SH-SY5Y (cell line): ENCODE measurements around the gene PSD4.

Source experiments
- GATA2 ChIP-seq: IDR thresholded peaks from 2 replicates; pipeline ENCODE4 v1.6.1; 2011; ENCODE audit warnings: mild to moderate bottlenecking, low read depth, low read length
- GATA3 ChIP-seq: IDR thresholded peaks from 2 replicates; pipeline ENCODE4 v1.6.1; 2011; ENCODE audit warnings: low read depth, mild to moderate bottlenecking, low read length, moderate library complexity

PSD4 gene

DNA sequence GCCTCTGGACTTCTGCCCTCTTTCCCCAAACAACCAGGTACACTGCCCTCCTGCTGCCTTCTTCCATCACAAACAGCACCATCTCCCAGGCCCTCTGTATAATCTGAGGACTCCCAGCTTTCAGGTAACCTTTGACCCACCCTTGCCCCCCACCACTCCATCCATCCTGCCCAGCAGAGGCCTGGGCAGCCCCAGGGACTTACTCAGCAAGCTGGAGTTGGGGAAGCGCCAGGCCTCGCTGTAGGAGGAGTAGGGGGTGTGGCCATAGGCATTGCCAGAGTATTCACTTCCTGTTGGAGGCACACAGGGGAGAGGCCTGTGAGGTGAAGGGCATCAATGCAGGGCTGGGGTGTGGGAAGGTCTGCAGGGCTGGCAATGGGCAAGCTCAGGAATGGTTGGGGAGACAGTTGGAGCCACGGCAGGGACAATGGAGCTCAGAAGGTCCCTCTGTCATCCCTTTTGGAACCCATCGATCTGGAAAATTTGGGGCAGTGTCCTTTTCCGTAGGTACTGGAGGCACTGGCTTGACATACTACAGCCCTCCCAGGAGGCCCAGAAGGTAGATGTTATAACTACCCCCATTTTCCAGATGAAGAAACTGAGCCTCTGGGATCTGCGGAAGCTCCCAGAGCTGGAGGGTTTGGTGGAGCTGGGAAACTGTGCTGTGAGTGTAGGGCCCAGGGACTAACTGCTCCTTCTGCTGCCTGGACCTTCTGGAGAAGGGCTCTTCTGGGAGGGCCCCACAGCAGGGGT, 46.3 kb downstream of the PSD4 start:
- TF ChIP-seq GATA3 (no peak), GATA2 (no peak)

DNA sequence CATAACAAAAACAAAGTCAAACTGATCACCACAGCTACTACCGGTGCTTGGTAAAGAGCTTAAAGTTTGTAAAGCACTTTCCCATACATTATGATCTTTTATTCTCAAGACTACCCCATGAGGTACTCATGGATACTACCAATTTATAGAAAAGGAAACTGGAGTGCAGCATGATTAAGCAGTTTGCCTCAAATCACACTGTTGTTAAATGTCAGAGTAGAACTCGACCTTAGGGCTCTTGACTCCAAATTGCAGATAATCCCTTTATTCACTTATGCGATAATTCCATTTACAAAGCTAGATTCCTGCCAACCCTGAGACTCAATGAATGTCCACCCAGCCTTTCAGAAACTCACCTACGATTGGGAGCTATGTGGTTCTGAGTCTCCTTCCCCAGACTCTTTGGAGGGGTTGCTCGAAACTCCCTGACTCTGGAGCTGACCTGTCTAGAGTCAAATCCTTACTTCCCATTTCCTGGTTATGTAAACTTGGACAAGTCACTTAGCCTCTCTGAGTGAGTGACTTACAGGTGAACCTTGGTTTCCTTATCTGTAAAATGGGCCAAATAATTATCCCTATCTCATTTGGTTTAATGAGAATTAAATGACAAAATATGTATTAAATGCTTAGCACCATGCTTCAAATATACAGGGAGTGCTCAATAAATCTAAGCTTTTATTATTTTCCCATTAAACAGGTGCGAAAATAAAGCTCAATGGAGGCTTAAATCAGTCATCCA, 47.4 kb downstream of the PSD4 start:
- TF ChIP-seq GATA3 (no peak), GATA2 (no peak)

DNA sequence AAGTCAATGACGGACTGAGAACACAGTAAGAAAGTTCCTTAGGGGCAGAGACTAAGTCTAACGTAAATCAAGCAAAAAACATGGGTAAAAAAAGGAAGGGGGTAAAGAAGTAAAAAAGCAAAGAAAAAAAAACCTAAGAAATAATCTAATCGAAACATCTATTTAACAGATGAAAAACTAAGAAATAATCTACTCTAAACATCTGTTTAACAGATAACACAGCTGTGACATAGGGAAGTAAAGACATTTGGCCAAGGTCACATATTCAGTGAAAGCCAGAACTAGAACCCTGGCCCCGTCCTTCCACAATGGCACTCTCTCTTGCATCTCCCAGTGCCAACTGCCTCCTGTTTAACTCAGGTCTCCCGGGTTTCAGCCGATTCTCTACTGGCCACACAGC, 48.1 kb downstream of the PSD4 start:
- TF ChIP-seq GATA3: no peak
- TF ChIP-seq GATA2: no peak

DNA sequence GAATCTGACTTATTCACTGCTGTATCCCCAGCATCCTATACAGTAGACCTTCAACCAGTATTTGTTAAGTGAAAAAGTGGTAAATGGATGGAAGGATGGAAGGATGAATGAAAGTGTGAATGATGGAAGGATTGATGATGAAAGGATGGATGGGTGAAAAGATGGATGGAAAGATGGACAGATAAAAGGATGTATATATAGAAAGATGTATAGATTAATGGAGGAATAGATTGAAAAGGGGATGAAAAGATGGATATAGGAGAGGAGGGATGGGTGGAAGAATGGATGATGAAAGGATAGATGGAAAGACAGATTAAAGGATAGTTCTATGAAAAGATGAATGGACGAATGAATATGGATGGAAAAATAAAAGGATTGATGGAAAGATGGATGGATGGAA, 50.0 kb downstream of the PSD4 start:
- TF ChIP-seq GATA2 (no peak), GATA3 (no peak)

DNA sequence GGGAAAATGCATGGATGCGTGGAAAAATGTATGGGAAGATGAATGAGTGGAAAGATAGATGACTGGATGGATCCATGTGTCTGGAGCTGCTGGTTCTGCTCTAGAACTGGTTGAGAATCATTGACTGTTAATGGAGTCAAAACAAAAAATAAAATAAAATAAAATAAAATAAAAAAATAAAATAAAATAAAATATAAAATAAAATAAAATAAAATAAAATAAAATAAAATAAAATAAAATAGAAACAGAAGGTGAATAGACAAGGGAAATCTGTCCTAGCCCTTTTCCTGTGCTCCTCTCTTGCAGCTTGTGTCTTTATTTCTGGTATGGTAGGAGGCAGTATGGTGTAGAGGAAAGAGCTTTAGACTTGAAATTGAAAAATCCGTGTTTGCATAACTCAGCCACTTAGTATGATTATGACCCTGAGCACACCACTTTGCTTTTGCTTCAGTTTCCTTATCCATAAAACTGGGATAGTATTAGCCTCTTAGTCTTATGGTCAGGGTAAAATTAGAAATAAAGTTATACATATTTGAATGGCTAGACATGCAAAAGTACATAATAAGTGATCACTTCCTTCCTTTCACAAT, 51.0 kb downstream of the PSD4 start:
- TF ChIP-seq GATA2: no peak
- TF ChIP-seq GATA3: no peak

DNA sequence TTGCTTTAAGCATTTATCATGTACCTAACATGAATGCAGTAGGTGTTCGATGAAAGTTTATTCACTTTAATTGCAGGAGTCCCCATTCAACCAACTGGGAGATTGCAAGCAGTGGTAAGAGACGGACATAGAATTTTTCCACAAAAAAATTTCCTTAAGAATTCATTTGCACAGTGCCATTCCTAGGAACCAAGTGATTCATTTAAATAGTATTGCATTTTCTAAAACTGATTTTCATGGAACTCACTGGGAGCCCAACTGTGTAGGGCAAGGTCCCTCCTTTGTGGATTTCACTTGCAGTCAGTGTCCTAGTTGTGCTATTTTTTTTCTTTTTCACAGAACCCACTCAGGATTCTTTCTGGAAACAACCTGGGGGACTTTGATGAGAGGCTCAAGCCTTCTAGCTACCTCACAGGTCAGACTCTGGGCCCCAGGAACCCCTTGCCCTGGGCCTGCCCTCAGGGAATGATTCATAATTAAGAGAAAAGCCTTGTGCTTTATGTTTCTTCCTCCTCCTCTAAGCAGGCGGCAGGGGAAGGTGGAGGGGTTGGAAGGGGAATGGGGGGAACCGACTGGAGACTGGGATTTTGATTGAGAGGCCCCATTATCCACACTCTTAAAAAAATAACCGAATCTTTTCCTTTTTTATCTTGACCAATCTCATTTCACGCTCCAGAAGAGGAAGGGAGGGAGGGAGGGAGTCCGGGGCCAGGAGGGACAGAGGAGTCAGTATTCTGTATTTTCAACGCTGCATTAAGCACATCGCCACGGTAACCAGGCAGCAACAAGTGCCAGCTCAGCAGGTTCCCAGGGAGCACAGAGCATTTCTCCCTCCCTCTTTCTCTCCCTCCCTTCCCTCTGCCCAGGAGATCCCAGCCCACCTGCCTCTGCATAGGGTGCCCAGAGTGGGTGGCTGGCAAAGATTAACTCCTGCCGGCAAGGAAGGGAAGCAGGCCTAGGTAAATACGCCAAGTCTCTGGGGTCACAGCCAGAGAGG, 51.8 kb downstream of the PSD4 start:
- TF ChIP-seq GATA3 (no peak), GATA2 (no peak)

DNA sequence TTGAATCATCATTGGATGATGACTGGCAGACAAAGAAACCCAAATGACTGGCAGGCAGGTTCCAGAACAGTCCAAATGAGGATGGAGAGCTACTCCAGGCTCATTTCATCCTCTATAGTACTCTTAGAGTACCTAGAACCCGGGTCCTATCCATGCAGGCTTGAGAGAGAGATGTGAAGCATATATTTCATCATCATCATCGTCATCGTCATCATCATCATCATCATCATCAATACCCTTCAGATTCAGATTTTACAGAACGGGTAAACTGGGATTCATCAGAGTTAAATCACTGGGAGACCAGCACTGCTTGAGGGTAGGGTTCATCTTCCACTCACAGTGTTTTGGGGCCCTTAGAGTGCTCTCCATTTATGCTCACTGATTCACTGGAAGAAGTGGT, 52.7 kb downstream of the PSD4 start:
- TF ChIP-seq GATA3 (no peak), GATA2 (no peak)

DNA sequence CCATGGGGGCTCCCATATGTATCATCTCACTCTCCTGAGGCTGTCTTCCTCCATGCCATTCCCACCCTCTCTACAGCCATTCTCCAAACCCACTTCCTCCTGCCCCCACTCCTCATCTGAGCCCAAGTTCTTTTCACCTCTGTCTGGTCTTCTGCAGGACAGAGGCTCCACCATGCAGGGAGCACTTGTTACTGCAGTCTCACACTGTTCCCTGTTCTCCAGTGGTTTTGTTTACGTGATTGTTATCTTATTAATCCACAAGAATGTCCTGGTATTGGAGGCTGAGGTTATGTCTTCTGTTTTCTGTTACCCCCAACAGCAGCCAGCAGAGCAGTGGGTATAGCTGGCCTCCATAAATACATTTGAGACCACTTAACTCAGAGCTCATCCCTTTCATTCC, 53.5 kb downstream of the PSD4 start:
- TF ChIP-seq GATA3 (no peak), GATA2 (no peak)

DNA sequence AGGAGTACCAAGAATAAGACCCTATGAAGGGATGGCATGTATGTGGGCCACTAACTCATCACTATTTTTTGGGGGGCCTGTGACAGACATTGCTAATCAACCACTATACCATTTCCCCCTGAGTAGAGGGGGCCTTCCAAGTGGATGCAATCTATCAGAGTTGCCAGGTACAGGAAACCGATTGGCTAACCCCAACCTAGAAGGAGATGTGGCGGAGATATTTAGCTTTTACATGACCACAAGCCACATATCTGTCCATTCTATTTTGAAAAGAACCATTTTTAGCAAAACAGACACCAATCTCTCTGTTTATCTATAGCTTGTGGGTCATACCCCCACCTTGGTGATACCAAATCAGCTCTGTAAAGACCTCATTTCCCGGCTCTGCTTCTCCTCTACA, 53.9 kb downstream of the PSD4 start:
- no peak for TF ChIP-seq GATA3
- no peak for TF ChIP-seq GATA2

DNA sequence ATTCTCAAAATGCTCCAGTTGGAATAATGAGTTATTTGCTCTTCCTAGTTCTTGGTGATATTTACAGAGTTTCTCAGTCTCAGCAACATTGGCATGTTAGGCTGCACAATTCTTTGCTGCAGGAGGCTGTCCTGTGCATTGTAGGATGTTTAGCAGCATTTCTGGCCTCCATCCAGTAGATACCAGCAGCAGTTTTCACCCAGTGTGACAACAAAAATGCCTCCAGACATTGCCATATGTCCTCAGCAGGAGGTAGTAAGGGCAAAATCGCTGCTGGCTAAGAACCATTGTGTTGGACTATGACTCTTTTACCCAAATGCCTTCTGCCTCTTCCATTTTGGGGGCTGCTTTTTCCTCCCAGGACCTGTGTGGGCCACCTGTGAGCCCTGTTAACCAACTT, 54.6 kb downstream of the PSD4 start:
- TF ChIP-seq GATA3 (no peak), GATA2 (no peak)

DNA sequence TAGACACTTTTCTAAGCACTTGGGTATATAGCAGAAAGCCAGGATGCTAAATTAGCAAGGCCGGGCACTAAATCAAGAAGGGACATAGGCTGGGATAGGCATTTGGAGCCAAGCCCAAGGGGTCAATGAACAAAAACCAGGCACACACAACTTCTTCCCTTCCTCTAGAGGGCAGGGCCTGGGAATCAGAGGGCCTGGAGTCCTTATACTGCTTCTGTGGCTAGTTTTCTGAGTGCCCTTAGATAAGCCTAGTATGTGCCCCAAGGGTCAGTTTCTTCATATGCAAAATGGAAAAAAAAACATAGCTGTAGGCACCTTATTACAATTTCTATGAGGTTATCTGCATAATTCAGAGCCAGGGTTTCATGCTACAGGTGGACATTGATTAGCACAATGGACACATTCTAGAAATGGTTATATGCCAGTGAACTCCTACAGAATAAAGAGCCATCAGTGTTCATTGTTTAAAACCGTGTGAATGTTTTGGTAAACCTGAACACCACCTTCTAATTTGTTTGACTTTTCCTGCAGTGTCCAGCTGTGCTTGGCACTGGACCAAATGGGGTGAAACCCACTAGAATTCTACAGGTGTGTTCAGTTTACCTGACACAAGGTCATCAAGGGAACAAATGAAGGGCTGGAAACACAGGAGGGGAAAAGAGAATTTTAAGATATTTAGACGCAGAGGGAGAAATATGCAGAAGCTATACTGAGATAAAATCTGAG, 55.4 kb downstream of the PSD4 start:
- TF ChIP-seq GATA3 (no peak), GATA2 (no peak)

DNA sequence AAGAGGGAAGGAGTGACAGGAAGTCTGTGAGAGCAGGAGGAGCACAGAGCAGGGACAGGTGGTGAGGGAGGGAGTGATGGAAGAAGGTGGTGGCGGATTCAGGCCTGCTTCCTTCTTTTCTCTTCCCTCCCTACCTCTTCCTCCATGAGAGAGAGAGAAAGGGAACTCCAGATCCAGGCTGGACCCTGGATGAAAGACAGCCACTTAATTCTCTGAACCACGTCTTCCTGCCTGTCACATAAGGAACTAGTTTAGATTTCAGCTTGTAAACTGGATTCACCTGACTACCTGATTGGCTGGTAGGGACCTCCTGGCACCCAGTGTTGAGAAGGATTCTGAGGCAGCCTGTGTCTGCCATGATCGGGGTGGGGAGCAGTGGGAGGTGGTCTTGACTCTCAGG, 56.0 kb downstream of the PSD4 start:
- no peak for TF ChIP-seq GATA2
- no peak for TF ChIP-seq GATA3

DNA sequence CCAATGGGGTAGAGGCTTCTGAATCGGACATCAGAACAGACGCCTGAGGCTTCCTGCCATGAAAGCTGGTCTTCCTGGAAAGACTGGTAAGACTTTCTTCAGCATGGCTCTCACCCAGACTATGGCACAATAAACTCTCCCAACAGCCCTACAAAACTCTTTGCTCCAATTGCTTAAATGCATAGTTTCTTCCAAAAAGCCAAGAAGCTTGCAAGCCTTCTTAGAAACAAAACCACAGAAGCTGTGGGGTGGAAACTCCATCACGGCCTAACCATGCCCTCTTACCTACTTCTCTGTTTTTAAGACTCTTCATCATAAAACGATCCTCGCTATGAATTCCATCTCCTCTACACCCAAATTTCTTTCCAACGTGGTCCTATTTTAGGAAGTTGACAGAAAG, 56.8 kb downstream of the PSD4 start:
- TF ChIP-seq GATA3 (no peak), GATA2 (no peak)
